Kidney glomerular epithelial cell (primary cell): ENCODE measurements around the gene STPG3.

Experiments
- DNase-seq: peaks from one replicate; lab custom pipeline; 2025; lab: John Stamatoyannopoulos, UW

The STPG3 gene

GRCh38 chr9:137266585-137267453, 15.7 kb downstream of the STPG3 start:
- no peak for DNase-seq

DNA sequence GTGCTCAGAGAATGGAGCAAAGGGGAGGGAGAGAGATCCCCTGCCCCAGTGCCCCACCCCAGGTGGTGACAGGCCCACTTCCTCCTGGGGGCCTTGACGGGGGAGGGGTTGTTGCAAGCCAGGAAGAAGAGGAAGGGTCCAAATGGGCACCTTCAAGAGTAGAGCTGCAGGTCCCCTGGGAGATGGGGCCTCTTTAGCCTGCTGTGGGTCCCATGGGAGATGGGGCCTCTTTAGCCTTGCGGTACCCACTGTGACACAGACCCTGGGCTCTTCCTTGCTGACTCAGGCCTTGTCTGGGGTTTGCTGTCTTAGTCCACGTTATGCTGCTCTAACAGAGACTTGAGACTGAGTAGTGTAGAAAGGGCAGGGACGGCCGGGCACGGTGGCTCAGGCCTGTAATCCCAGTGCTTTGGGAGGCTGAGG, 16.9 kb downstream of the STPG3 start:
- DNase-seq: no peak

- DNase-seq: no peak
Measured at GRCh38 chr9:137268538-137269201, 17.6 kb downstream of the STPG3 start.

- no peak for DNase-seq
Measured at GRCh38 chr9:137269231-137269772, 18.2 kb downstream of the STPG3 start.

DNA sequence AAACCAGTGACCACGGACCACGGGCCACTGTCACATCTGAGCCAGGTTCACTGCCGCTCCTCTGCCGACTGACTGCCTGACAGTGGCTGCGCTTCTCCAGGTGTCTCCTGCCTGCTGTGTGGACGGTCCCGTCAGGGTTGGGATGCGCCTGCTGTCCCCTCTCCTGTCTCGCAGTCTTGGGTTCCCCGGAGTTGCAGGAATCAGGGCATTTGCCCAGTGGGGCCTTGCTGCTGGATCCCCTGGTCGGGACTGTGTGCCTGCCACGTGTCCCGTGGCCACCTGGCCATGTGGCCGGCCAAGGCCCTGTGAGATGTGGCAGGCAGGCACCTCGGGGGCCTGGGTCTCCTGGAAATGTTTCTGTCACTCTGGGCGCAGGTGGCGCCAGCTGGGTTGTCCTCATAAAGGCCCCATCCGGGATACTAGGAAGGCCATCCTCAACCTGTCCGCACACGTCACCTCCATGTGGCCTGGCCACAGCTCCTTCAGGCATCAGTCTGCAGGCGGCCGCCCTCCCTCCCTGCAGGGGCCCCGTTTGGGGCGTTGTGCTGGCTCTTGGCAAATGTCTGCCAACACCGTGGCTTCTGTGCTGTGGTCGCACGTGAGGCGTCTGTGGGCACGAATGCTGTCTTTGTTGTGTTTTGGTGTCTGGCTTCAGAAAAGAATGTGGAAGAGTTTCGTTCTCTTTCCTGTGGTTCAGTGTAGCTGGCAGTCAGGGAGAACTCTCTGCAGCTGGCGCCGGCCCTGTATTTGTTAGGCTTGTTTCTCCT, 20.0 kb downstream of the STPG3 start:
- DNase-seq: no peak

- no peak for DNase-seq
Measured at GRCh38 chr9:137271696-137272076, 20.6 kb downstream of the STPG3 start.

DNA sequence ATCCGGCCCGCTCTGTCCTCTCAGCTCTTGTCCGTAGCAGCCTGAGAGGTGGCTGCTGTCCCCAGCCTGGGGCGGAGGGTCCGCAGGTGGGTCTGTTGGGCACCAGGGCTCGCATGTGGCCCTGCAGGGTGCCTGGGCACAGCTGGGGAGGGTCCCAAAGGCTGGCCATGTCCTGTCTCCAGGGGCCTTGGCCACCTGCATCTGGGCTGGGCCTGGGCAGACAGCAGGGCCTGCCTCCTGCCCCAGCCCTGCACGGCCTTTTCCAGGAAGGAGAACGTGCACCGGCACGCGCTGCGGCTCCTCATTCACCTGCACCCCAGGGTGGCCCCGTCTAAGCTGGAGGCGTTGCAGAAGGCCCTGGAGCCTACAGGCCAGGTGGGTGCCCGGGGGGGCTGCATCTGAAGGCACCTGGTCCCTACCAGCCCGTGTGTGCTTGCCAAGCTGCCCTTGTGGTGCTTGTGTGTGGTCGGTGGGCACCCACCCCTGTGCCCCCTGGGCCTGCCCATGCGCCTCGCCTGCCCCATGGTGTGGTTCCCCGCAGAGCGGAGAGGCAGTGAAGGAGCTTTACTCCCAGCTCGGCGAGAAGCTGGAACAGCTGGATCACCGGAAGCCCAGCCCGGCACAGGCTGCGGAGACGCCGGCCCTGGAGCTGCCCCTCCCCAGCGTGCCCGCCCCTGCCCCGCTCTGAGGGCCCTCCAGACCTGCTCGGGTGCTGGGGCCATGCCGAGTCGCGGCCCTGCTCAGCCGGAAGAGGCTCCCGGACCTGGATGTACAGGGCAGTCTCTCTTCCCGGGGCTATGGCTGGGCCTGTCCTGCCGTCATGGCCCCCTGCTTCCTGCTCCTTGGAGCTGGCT, 21.4 kb downstream of the STPG3 start:
- no peak for DNase-seq

- DNase-seq: no peak
Measured at GRCh38 chr9:137273095-137273490, 22.0 kb downstream of the STPG3 start.

- no peak for DNase-seq
Measured at GRCh38 chr9:137273611-137274320, 22.7 kb downstream of the STPG3 start.

GRCh38 chr9:137275203-137275587, 24.1 kb downstream of the STPG3 start:
- DNase-seq: no peak

- no peak for DNase-seq
Measured at GRCh38 chr9:137275588-137276472, 24.7 kb downstream of the STPG3 start.

GRCh38 chr9:137276473-137277328, 25.6 kb downstream of the STPG3 start:
- DNase-seq: no peak

- DNase-seq: peak; percentile 46
Measured at GRCh38 chr9:137277329-137278041, 26.4 kb downstream of the STPG3 start, which contains the start of gene TOR4A. TSS of gene TOR4A (plus strand) at chr9:137277726. CDS start at chr9:137278690, 964 bp downstream.

GRCh38 chr9:137278061-137278701, 27.1 kb downstream of the STPG3 start:
- no peak for DNase-seq

GRCh38 chr9:137278721-137279711, 27.9 kb downstream of the STPG3 start:
- no peak for DNase-seq
